H1 (cell line): ENCODE data around the gene BRMS1L. TPM values are rescaled to one million over a fixed set of nuclear protein-coding genes. Genes with fewer than 3 reads are reported as not detected.

Experiments
- CTCF ChIA-PET: fragments of 300-600 bp; sonication (Branson Sonifier 250); formaldehyde crosslinking; loops from one replicate; lab custom pipeline; 2021; ENCODE audit not compliant: partially characterized antibody; lab: Charles Lee
- POLR2A ChIA-PET: fragments of 300-600 bp; sonication (Branson Sonifier 250); formaldehyde crosslinking; loops from one replicate; lab custom pipeline; 2021; ENCODE audit warnings: inconsistent platforms; ENCODE audit not compliant: partially characterized antibody; lab: Charles Lee
- DNase-seq, 2 experiments: peaks; one replicate each; pipeline versions ENCODE4 v3.0.0 to v3.0.0-alpha.2; 2010 to 2022; ENCODE audit warnings: low spot score in 2 of 2, low read depth in 1 of 2, mixed read lengths in 1 of 2
- FAIRE-seq: peaks from 2 replicates; lab custom pipeline; 2011; peaks lifted over from hg19 to GRCh38; lab: Jason Lieb, UNC
- H2AFZ ChIP-seq: 2 replicates; pipeline ENCODE4 v1.8.1; 2012; ENCODE audit warnings: low read length, inconsistent platforms
- H2AK5ac ChIP-seq: 2 replicates; pipeline ENCODE4 v1.6.1; 2013; ENCODE audit warnings: low read depth, low read length
- H2BK120ac ChIP-seq: replicated peaks from 2 replicates; pipeline ENCODE3; 2013; ENCODE audit warnings: low read depth, low read length, inconsistent platforms
- H2BK12ac ChIP-seq: 2 replicates; pipeline ENCODE4 v1.6.1; 2013; ENCODE audit warnings: low read depth, low read length
- H2BK15ac ChIP-seq: 2 replicates; pipeline ENCODE4 v1.6.1; 2013; ENCODE audit warnings: low read length
- H2BK20ac ChIP-seq: 2 replicates; pipeline ENCODE4 v1.6.1; 2013; ENCODE audit warnings: low read length
- H2BK5ac ChIP-seq: 2 replicates; pipeline ENCODE4 v1.6.1; 2013; ENCODE audit warnings: low read depth, low read length
- H3K14ac ChIP-seq: 2 replicates; pipeline ENCODE4 v1.6.1; 2013; ENCODE audit warnings: inconsistent platforms; ENCODE audit not compliant: insufficient read length
- H3K18ac ChIP-seq: 2 replicates; pipeline ENCODE4 v1.6.1; 2013; ENCODE audit warnings: low read length; ENCODE audit errors: extremely low read depth
- H3K23ac ChIP-seq: 2 replicates; pipeline ENCODE4 v1.6.1; 2013; ENCODE audit warnings: inconsistent platforms; ENCODE audit not compliant: insufficient read length
- H3K23me2 ChIP-seq: 2 replicates; pipeline ENCODE4 v1.6.1; 2013; ENCODE audit warnings: low read depth, low read length
- H3K27ac ChIP-seq: 2 replicates; pipeline ENCODE4 v1.6.1; 2011; ENCODE audit warnings: low read depth, low read length, inconsistent platforms
- H3K27me3 ChIP-seq, 4 experiments: replicated peaks in 1 of 4; 1 replicate in 1 of 4; 2 replicates in 3 of 4; pipeline versions ENCODE4 v1.6.1 to v1.8.1; 2011 to 2013; ENCODE audit warnings: low read length in 3 of 4, mild to moderate bottlenecking in 3 of 4, inconsistent platforms in 2 of 4, mixed read lengths in 2 of 4, moderate library complexity in 1 of 4; ENCODE audit not compliant: control insufficient read depth in 3 of 4, insufficient read depth in 3 of 4; ENCODE audit errors: extremely low read depth in 1 of 4
- H3K36me3 ChIP-seq, 4 experiments: 2 replicates each; pipeline versions ENCODE4 v1.6.1 to v1.8.1; 2011 to 2013; ENCODE audit warnings: mild to moderate bottlenecking in 4 of 4, low read length in 3 of 4, moderate library complexity in 2 of 4, control low read depth in 1 of 4, inconsistent platforms in 1 of 4; ENCODE audit not compliant: insufficient read depth in 4 of 4, control insufficient read depth in 2 of 4
- H3K4ac ChIP-seq: replicated peaks from 2 replicates; pipeline ENCODE3; 2013; ENCODE audit warnings: low read length, low read depth, mixed read lengths, inconsistent platforms; ENCODE audit not compliant: insufficient read length
- H3K4me1 ChIP-seq, 4 experiments: replicated peaks in 1 of 4; 1 replicate in 1 of 4; 2 replicates in 3 of 4; pipeline versions ENCODE4 v1.6.1 to v1.8.1; 2011 to 2013; ENCODE audit warnings: low read length in 3 of 4, inconsistent platforms in 2 of 4, mixed read lengths in 1 of 4; ENCODE audit not compliant: insufficient read depth in 4 of 4, control insufficient read depth in 3 of 4
- H3K4me2 ChIP-seq, 2 experiments: 2 replicates each; pipeline versions ENCODE4 v1.6.1 to v1.8.1; 2011 to 2013; ENCODE audit warnings: low read depth in 2 of 2, low read length in 2 of 2, control low read depth in 1 of 2, inconsistent platforms in 1 of 2, mild to moderate bottlenecking in 1 of 2; ENCODE audit not compliant: insufficient read depth in 1 of 2
- H3K4me3 ChIP-seq, 4 experiments: fragments of 200-600, 300-600 bp in 1 of 4; sonication (generic), shearing (Covaris generic), sonication (Bioruptor Twin) in 1 of 4; 2 replicates each; pipeline versions ENCODE4 v1.5.1 to v1.8.1; 2011 to 2016; ENCODE audit warnings: low read length in 4 of 4, low read depth in 3 of 4, control low read depth in 2 of 4, inconsistent platforms in 2 of 4, mild to moderate bottlenecking in 2 of 4, mixed read lengths in 1 of 4, moderate library complexity in 1 of 4; ENCODE audit not compliant: insufficient read depth in 2 of 4; ENCODE audit errors: extremely low read depth in 1 of 4
- H3K56ac ChIP-seq: replicated peaks from 2 replicates; pipeline ENCODE3; 2013; ENCODE audit warnings: low read depth, mild to moderate bottlenecking, mixed read lengths, low read length, inconsistent platforms; ENCODE audit not compliant: insufficient read length
- H3K79me1 ChIP-seq: 2 replicates; pipeline ENCODE4 v1.6.1; 2013; ENCODE audit warnings: low read depth, low read length, control low read depth
- H3K79me2 ChIP-seq, 2 experiments: 2 replicates each; pipeline versions ENCODE4 v1.6.1 to v1.8.1; 2012 to 2013; ENCODE audit warnings: low read length in 2 of 2, mild to moderate bottlenecking in 2 of 2, inconsistent platforms in 1 of 2; ENCODE audit not compliant: insufficient read depth in 2 of 2, control insufficient read depth in 1 of 2
- H3K9ac ChIP-seq, 4 experiments: replicated peaks in 1 of 4; 1 replicate in 1 of 4; 2 replicates in 3 of 4; pipeline versions ENCODE4 v1.6.1 to v1.8.1; 2011 to 2013; ENCODE audit warnings: low read depth in 3 of 4, low read length in 3 of 4, control low read depth in 2 of 4, mild to moderate bottlenecking in 2 of 4, moderate library complexity in 2 of 4, inconsistent platforms in 1 of 4; ENCODE audit errors: extremely low read depth in 1 of 4
- H3K9me3 ChIP-seq, 2 experiments: 2 replicates each; pipeline versions ENCODE4 v1.6.1 to v1.8.1; 2012 to 2013; ENCODE audit warnings: mild to moderate bottlenecking in 2 of 2, moderate library complexity in 2 of 2, control low read depth in 1 of 2, inconsistent platforms in 1 of 2, low read depth in 1 of 2, low read length in 1 of 2, mixed read lengths in 1 of 2; ENCODE audit not compliant: insufficient read depth in 2 of 2
- H4K20me1 ChIP-seq, 2 experiments: replicated peaks in 1 of 2; 2 replicates each; pipeline versions ENCODE3 to v1.8.1; 2011 to 2013; ENCODE audit warnings: inconsistent platforms in 2 of 2, low read length in 2 of 2, mild to moderate bottlenecking in 1 of 2; ENCODE audit not compliant: insufficient read depth in 2 of 2, control insufficient read depth in 1 of 2
- H4K5ac ChIP-seq: 2 replicates; pipeline ENCODE4 v1.6.1; 2013; ENCODE audit warnings: low read length, low read depth, mixed read lengths, inconsistent platforms; ENCODE audit not compliant: insufficient read length
- H4K8ac ChIP-seq: 2 replicates; pipeline ENCODE4 v1.8.0; 2013; ENCODE audit warnings: mild to moderate bottlenecking, moderate library complexity, low read length, inconsistent platforms; ENCODE audit not compliant: insufficient read depth; ENCODE audit errors: extremely low read depth
- H4K91ac ChIP-seq: replicated peaks from 2 replicates; pipeline ENCODE3; 2013; ENCODE audit warnings: low read length, mixed read lengths, inconsistent platforms; ENCODE audit not compliant: insufficient read length
- EP300 ChIP-seq, 2 experiments: IDR thresholded peaks; 1 replicate in 1 of 2; 2 replicates in 1 of 2; pipeline ENCODE4 v1.6.1; 2011 to 2012; ENCODE audit warnings: low read depth in 2 of 2, low read length in 2 of 2, mild to moderate bottlenecking in 2 of 2, borderline replicate concordance in 1 of 2, inconsistent platforms in 1 of 2, moderate library complexity in 1 of 2
- ZNF274 ChIP-seq: IDR thresholded peaks from 2 replicates; pipeline ENCODE4 v1.7.0; 2012; ENCODE audit warnings: low read length, borderline replicate concordance; ENCODE audit errors: extremely low read depth
- WGBS, 2 experiments: shearing (Covaris generic) in 1 of 2; methylation state at CpG; one replicate each; pipeline versions ENCODE4 v1.1.6 to v1.1.7; 2013 to 2015; ENCODE audit warnings: low lambda C conversion rate in 2 of 2, mixed read lengths in 2 of 2, inconsistent platforms in 1 of 2, low coverage in 1 of 2, missing lambda C conversion rate in 1 of 2; ENCODE audit not compliant: insufficient replicate concordance in 2 of 2, insufficient coverage in 1 of 2, insufficient read length in 1 of 2; ENCODE audit errors: extremely low coverage in 1 of 2, missing lambda C conversion rate in 1 of 2; 5-methylcytosine and 5-hydroxymethylcytosine counted together
- polyA plus RNA-seq, 7 experiments: library from polyadenylated mRNA; depleted of rRNA in 3 of 7; stranded (reverse) in 5 of 7; unstranded in 2 of 7; fragments of >200 nt in 5 of 7; fragments of 200-250 nt in 2 of 7; gene quantifications; 1 replicate in 5 of 7; 2 replicates in 1 of 7; 4 replicates in 1 of 7; pipeline versions ENCODE4 v1.2.1 to v1.2.3, GENCODE V29; 2011 to 2013; ENCODE audit warnings: missing spikeins in 2 of 7, mixed read lengths in 2 of 7
- total RNA-seq: library from RNA; stranded (reverse); fragmentation: NEBNext Ultra II Directional; extraction: Animal tissue kit (Norgen Biotek cat#: 25700); gene quantifications from 2 replicates; pipeline ENCODE4 v1.2.1, GENCODE V29; 2021

The BRMS1L gene
- total and polyA plus RNA-seq, 2 of the 8 experiments (the other 6 are each of a cell fraction or from before 2014, with no cell fraction given) = 4.4 to 10.9 TPM

DNA sequence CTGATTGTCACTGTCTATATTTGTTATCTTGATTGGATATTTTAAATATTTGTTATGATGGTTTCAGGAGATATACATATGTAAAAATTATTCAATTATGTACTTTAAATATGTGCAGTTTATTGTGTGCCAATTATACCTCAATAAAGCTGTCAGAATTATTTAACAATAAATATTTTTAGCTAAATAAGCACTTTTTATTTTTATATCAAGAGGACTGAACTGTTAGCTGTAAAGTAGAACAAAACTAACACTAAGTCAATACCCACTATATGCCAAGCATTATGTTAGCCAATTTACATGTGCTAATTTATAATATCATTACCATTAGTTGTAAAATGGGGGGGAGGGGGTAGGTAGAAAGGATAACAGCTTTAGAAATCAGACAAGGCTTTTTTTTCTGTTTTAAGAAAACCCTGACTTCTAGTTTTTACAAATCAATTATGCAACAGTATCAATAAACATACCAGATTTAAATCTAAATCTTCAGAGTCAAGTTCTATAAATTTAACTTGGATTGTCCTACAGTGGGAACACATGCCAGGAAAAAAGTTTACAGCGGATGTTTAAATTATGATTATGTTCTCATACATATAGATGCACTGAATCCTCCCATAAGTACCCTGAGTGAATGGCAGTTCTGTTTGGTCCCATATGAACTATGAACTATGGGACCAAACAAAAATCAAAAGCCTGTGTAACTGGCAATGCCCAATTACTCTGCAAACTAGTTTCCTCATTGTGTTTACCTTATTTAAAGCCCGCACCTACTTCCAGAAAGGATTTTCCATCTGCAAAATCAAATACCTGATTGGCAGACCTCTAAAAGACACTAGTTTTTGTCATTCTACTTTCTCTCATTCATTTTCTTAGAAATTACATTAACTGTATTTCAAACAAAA is 19.9 kb upstream of the BRMS1L start:
- Histone ChIP-seq H3K9ac (no peak overlapping the region), H4K5ac (no peak overlapping the region), H3K27me3 (no peaks in the 10 kb centered on the region), H3K14ac (no peak overlapping the region), H3K23ac (no peak overlapping the region), H3K27ac (no peak overlapping the region), H4K8ac (no peak overlapping the region), H3K9me3 (no peaks in the 10 kb centered on the region), H4K91ac (no peak overlapping the region), H2BK12ac (no peak overlapping the region), H3K4me2 (no peak overlapping the region; a peak in 1 of 4 replicates), H3K4me1 (no peaks in the 10 kb centered on the region), H3K36me3 (no peaks in the 10 kb centered on the region), H2AFZ (no peak overlapping the region), H2BK120ac (no peak overlapping the region), H3K79me1 (no peaks in the 10 kb centered on the region), H3K56ac (no peak overlapping the region), H3K4me3 (no peak overlapping the region), H2BK20ac (no peak overlapping the region), H3K79me2 (peaks cover 0 to 32% of the 10 kb centered on the region in 2 experiments; a peak in 2 of 4 replicates), H2BK5ac (no peak overlapping the region), H2AK5ac (no peak overlapping the region), H3K4ac (no peak overlapping the region), H3K18ac (no peak overlapping the region), H3K23me2 (no peaks in the 10 kb centered on the region; the same call in 1 of the 2 replicates), H4K20me1 (no peaks in the 10 kb centered on the region), H2BK15ac (no peak overlapping the region)
- ChIA-PET POLR2A (interaction anchor here (1.3 to 1.9 kb wide), 2 partner anchors 9 to 11 kb away, joined by 3 to 5 read pairs; no protein-coding TSS in a partner anchor), CTCF (interaction anchor here (1.2 to 4.1 kb wide), 2 partner anchors 12 to 111 kb away, joined by 3 to 33 read pairs; no protein-coding TSS in a partner anchor)
- FAIRE-seq (no peak), DNase-seq (no peak)
- WGBS, 2 experiments = 89% methylated on average over 2 of the region's 2 CpGs; no CpG with 5 or more reads in 1 of the 2 experiments
- TF ChIP-seq ZNF274 (no peak), EP300 (IDR thresholded peaks at IDR 0.05; ENCODE audit: borderline replicate concordance in 1 of 2, low read depth in 2 of 2, low read length in 2 of 2) (no peak)
